Stimulated activated CD4-positive, alpha-beta T cell treated with anti-CD3 and anti-CD28 coated beads, TNF-alpha, amount 100 ng/mL, for 1 hour (primary cell): ENCODE measurements around the gene D2HGDH.
"Not testable (repeated sequence)": the region's sequence is repeated elsewhere in the genome, so short reads cannot be mapped to it uniquely, and the experiment has no call there.

ENCODE experiments used
- DNase-seq, 3 donors: peaks; one replicate each; pipeline ENCODE4 v3.0.0-alpha.2; 2020; ENCODE audit warnings: low read depth in 3 of 3, low spot score in 1 of 3

The D2HGDH gene

DNA sequence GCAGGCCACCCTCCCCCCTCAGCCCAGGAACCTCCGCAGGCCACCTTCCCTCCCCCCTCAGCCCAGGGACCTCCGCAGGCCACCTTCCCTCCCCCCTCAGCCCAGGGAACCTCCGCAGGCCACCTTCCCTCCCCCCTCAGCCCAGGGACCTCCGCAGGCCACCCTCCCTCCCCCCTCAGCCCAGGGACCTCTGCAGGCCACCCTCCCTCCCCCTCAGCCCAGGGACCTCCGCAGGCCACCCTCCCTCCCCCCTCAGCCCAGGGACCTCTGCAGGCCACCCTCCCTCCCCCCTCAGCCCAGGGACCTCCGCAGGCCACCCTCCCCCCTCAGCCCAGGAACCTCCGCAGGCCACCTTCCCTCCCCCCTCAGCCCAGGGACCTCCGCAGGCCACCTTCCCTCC is 71.8 kb downstream of the D2HGDH start:
- DNase-seq, result not testable (repeated sequence)

DNA sequence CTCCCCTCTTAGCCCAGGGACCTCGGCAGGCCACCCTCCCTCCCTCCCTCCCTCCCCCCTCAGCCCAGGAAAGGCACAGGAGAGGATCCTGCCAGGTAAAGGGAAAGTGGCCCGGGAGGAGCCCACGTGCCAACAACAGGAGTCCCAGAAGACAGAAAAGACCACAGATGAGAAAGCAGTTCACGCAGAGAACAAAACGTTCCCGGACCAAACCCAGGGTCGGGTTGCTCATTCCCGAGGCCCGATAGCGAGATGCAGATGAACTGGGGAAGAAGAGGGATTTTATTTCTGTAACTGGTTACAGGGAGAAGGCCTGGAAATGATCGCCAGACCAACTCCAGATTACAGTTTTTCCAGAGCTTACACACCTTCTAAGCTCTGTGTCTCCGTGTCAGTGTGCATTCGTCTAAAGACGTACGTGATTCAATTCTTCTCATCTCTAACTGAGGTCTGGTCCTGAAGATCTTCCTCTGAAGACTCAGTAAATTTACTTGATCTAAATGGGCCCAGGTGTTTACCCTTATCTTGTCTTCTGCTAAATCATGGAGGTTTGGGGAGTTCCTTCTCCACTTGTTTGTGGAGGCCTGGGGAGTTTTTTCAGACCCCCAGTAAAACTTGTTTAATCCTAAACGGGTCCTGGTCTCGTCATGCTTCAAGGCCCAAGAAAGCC is 73.8 kb downstream of the D2HGDH start:
- no peak for DNase-seq

GRCh38 chr2:241808721-241809382 is 74.4 kb downstream of the D2HGDH start, which contains the start of gene NEU4:
TSS of gene NEU4 (plus strand) at chr2:241809193. CDS start at chr2:241814485, 5,292 bp downstream.
- no peak for DNase-seq

GRCh38 chr2:241809383-241810306 is 75.2 kb downstream of the D2HGDH start:
- DNase-seq, result no peak

GRCh38 chr2:241810307-241811200 is 76.1 kb downstream of the D2HGDH start:
- no peak for DNase-seq

GRCh38 chr2:241811201-241811951 is 76.9 kb downstream of the D2HGDH start:
- DNase-seq, result no peak

- no peak for DNase-seq
Observed at GRCh38 chr2:241811952-241812729, 77.7 kb downstream of the D2HGDH start.

DNA sequence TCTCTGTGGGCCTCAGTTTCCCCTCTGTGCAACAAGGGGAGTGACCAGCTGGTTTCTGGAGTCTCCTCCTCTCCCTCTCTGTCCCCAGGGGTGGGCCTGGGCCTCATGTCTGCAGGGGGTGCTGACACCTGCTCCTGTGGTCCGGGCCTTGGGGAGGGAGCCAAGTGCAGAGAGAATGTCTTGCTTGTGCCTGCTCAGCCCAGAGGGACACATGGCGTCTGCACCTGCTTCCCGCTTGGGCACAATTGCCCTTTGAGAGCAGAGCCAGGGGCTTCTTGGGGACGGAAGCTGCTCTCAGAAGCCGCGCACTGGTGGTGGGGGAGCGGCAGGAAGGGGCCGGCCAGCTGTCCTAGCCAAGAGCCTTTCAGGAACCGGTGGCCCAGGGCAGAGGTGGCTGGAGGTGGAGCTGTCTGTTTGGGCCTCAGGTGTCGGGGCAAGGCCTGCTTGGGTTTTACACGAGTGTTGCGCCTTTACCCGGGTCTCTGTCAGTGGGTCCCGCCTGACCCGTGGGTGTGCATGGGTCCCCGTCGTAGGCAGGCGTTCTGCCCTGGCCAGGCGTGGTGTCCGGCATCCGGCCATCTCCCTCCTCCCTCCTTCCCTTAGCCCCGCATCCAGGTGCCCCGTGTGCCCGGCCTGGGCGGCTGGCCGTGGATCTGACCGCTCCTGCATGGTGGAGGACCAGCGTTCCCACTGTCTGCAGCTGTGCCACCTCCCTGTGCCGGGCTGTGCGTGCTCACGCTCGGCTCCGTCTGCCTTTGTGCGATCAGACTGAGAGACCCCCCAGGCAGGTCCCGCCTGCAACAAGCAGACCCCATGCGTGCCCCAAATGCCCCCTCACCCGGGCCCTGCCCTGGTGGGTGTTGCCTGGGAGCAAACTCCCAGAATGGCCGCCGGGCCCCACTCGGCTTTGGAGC is 78.6 kb downstream of the D2HGDH start:
- no peak for DNase-seq

GRCh38 chr2:241813644-241814392 is 79.4 kb downstream of the D2HGDH start:
- DNase-seq, result no peak

GRCh38 chr2:241814393-241814642 is 79.9 kb downstream of the D2HGDH start:
- DNase-seq, result no peak

DNA sequence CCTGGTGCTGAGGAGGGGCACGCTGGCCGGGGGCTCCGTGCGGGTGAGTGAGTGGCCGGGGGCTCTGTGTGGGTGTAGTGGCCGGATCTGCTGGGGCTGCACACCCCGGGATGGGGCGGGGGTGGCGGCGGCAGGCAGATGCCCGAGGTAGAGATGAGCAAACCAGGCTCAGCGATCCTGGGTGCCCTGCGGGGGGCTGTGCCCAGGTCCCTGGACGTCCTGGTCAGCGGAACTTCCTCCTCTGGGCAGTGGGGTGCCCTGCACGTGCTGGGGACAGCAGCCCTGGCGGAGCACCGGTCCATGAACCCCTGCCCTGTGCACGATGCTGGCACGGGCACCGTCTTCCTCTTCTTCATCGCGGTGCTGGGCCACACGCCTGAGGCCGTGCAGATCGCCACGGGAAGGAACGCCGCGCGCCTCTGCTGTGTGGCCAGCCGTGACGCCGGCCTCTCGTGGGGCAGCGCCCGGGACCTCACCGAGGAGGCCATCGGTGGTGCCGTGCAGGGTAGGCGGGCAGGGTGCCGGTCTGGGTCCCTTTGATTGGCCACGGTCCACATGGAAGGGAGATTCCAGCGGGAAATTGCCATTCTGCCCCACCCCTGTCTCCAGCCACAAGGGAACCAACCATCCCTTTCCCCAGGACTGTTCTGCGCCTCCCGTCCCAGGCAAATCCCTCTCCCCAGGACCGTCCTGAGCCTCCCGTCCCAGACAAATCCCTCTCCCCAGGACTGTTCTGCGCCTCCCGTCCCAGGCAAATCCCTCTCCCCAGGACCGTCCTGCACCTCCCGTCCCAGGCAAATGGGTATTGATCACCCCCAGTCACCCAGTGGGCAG is 80.4 kb downstream of the D2HGDH start:
- DNase-seq, result no peak

DNA sequence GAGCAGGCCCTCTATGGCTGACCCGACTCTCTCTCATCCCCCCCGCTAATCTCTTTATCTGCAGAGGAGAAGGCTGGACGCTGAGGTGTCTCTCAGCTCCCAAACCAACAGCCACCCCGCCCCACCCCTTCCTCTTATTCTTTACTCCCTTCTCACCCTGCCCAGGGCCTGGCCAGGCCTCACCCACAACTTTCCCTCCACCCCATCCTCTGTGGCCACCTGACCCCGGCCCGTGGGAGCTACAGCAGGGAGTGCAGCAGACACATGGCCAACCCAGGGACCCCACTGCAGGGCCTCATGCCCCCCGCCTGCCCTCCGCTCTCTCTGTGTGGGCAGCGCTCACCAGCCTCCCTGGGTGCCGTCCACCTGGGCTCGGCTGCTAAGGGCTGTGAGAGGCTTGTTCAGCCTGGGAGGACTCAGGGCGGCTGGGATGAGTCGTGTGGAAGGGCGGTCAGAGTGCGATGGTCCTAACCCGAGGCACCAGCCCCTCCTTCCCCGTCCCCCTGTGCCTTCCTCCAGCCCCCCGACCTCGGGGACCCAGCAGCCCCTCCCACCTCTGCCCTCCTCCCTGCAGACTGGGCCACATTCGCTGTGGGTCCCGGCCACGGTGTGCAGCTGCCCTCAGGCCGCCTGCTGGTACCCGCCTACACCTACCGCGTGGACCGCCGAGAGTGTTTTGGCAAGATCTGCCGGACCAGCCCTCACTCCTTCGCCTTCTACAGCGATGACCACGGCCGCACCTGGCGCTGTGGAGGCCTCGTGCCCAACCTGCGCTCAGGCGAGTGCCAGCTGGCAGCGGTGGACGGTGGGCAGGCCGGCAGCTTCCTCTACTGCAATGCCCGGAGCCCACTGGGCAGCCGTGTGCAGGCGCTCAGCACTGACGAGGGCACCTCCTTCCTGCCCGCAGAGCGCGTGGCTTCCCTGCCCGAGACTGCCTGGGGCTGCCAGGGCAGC is 81.3 kb downstream of the D2HGDH start:
- DNase-seq, result no peak

- DNase-seq, result no peak
Observed at GRCh38 chr2:241816431-241817121, 82.1 kb downstream of the D2HGDH start.

DNA sequence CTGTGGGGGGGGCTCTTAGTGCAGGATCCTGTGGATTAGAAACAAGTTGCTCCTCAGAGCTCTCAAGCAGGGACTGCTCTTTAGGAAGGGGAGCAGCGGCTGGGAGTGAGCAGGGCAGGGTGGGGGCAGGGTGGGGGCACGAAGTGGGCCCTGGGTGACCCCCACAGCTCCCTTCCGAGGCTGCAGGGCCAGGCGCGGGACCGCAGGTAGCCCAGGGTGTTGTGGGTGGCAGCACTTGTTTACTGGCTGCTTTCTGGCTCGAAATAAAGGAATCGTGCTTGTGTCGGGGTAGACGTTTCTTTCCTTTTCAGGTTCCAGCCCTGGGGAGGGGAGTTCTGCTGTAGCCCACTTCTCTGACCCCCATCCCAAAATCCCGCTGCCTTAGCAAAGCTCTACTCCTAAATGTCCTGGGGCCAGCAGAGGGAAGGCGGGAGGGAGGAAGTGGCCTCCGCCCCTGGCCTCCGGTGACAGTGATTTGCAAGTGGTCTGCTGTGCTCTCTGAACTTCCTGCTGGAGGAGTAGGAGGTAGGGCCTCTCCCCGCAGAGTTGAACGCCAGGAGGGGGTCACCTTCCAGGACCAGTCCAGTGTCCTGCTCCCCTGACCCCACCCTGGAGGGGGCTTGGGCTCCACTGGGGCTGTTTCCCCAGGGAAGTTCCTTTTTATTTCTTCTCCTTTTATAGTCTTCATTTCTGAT is 82.8 kb downstream of the D2HGDH start:
- no peak for DNase-seq

DNA sequence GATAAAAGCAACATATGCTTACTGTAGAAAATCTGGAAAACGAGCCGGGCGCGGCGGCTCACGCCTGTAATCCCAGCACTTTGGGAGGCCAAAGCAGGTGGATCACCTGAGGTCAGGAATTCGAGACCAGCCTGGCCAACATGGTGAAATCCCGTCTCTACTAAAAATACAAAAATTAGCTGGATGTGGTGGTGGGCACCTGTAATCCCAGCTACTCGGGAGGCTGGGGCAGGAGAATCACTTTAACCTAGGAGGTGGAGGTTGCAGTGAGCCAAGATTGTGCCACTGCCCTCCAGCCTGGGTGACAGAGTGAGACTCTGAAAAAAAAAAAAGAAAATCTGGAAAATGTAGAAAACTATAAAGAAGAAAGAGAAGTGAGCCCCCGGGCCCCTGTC is 83.4 kb downstream of the D2HGDH start:
- not testable (repeated sequence) for DNase-seq
